Measurements from ENCODE around the gene RBM33.

Gene RBM33

DNA sequence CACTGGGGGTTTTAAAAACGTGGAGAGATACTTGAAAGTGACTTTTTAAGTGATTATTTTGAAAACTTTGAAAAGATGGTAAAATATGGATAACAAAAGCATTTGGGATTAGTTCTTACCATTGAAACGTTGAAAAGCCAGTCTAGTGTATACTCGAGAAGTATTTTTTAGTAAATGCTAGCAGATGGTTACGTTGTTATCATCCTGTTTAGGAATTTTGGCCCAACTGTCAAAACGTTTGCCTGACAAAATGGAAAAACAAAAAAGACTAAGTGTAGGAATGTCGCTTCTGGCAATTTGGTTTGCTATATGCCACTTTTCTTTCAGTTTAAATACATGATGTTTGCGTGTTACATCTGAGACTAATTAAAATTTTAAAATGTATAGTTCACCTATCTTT is 1.2 kb downstream of the RBM33 start:
- peak overlapping the region; percentile 99 for H3K4me3 Mint-ChIP-seq
- H3K36me3 Mint-ChIP-seq = peaks cover 41% of the 10 kb centered on the region
- H3K27me3 Mint-ChIP-seq = no peaks in the 10 kb centered on the region
- H3K4me1 Mint-ChIP-seq = peaks cover 57% of the 10 kb centered on the region
- peaks cover 5% of the 10 kb centered on the region for H3K9me3 Mint-ChIP-seq
- H3K27ac Mint-ChIP-seq = peak overlapping the region; percentile 99

- Mint-ChIP-seq H3K27me3 (no peaks in the 10 kb centered on the region), H3K4me1 (peaks cover 67% of the 10 kb centered on the region), H3K36me3 (peaks cover 36% of the 10 kb centered on the region), H3K27ac (peak overlapping the region; percentile 0), H3K4me3 (peak overlapping the region; percentile 99), H3K9me3 (peaks cover 5% of the 10 kb centered on the region)
Observed at GRCh38 chr7:155646669-155647068, 2.2 kb downstream of the RBM33 start.

GRCh38 chr7:155647302-155647701 is 2.8 kb downstream of the RBM33 start:
- H3K4me1 Mint-ChIP-seq = peaks cover 74% of the 10 kb centered on the region
- no peaks in the 10 kb centered on the region for H3K27me3 Mint-ChIP-seq
- no peak overlapping the region for H3K27ac Mint-ChIP-seq
- peaks cover 5% of the 10 kb centered on the region for H3K9me3 Mint-ChIP-seq
- H3K4me3 Mint-ChIP-seq = no peak overlapping the region
- H3K36me3 Mint-ChIP-seq = peaks cover 34% of the 10 kb centered on the region

GRCh38 chr7:155647734-155648133 is 3.3 kb downstream of the RBM33 start:
- H3K27ac Mint-ChIP-seq = no peak overlapping the region
- no peaks in the 10 kb centered on the region for H3K27me3 Mint-ChIP-seq
- H3K4me3 Mint-ChIP-seq = no peak overlapping the region
- peaks cover 78% of the 10 kb centered on the region for H3K4me1 Mint-ChIP-seq
- peaks cover 34% of the 10 kb centered on the region for H3K36me3 Mint-ChIP-seq
- peaks cover 5% of the 10 kb centered on the region for H3K9me3 Mint-ChIP-seq

DNA sequence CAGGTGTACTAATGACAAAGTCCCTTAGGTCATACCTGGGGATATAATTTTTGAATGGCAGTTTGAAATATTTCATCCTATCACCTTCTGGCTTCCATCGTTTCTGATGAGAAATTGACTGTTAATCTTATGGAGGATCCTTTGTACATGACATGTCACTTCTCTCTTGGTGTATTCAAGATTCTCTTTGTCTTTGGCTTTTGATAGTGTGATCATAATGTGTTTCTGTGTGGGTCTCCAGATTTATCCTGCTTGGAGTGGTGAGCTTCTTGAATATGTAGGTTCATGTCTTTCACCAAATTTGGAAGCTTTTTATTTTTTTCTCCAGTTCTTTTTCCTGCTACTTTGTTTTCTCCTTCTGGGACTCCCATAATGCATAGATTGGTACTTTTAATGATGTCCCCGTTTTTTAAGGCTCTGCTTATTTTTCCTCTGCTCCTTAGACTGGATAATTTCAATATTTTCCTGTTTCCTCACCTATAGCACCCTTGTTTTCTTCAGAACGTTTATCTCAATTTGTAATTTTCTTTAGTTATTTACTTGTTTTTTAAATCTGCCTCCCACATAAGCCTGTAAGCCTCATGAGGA is 4.4 kb downstream of the RBM33 start:
- Mint-ChIP-seq H3K4me3 (peak overlapping the region; percentile 30), H3K9me3 (peaks cover 5% of the 10 kb centered on the region), H3K36me3 (peaks cover 29% of the 10 kb centered on the region), H3K27ac (no peak overlapping the region), H3K27me3 (no peaks in the 10 kb centered on the region), H3K4me1 (peaks cover 81% of the 10 kb centered on the region)

DNA sequence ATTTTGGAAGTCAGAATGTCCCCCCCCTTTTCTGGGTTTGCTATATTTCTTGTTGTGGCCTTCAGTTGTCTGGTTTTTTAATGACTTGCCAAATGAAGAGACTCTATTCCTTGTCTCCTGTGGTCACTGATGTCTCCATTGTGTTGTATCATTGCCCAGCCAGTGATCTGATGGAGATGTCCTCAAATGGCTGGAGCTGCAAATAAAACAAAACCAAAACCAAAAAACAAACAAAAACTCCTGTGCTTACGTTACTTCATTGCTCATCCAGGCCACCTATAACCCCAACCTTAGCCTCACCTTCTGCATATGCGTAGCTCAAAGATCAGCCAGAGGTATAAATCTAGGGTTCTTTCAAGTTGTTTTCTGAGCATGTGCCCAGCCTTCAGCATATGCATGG is 5.1 kb downstream of the RBM33 start:
- H3K27me3 Mint-ChIP-seq = no peaks in the 10 kb centered on the region
- H3K36me3 Mint-ChIP-seq = peaks cover 28% of the 10 kb centered on the region
- no peak overlapping the region for H3K27ac Mint-ChIP-seq
- H3K4me1 Mint-ChIP-seq = peaks cover 89% of the 10 kb centered on the region
- peaks cover 5% of the 10 kb centered on the region for H3K9me3 Mint-ChIP-seq
- peak overlapping the region; percentile 48 for H3K4me3 Mint-ChIP-seq

GRCh38 chr7:155652156-155653114 is 8.0 kb downstream of the RBM33 start:
- no peak overlapping the region for H3K4me3 Mint-ChIP-seq
- no peak overlapping the region for H3K27ac Mint-ChIP-seq
- H3K9me3 Mint-ChIP-seq = peaks cover 5% of the 10 kb centered on the region
- peaks cover 26% of the 10 kb centered on the region for H3K36me3 Mint-ChIP-seq
- H3K4me1 Mint-ChIP-seq = peaks cover 95% of the 10 kb centered on the region
- H3K27me3 Mint-ChIP-seq = no peaks in the 10 kb centered on the region

DNA sequence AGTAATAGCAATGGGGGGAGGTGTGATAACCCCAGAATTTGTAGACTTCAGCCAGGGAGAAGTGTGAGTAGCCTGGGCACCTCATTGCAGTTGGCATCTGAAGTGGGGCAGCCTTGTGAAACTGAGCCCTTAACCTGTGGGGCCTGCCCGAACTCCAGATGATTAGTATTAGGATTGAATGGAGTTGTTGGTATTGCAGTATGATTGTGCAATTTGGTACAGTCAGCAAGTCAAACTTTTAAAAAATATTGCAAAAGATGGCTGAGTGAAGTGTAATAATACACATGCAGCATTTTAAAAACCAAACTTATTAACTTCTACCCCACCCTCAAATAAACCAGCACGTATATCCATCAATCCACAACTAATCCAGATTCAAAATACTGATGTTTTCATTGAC is 9.3 kb downstream of the RBM33 start:
- H3K27me3 Mint-ChIP-seq = no peaks in the 10 kb centered on the region
- H3K4me3 Mint-ChIP-seq = peak overlapping the region; percentile 54
- peaks cover 5% of the 10 kb centered on the region for H3K9me3 Mint-ChIP-seq
- H3K36me3 Mint-ChIP-seq = peaks cover 18% of the 10 kb centered on the region
- peak overlapping the region; percentile 12 for H3K27ac Mint-ChIP-seq
- peaks cover 91% of the 10 kb centered on the region for H3K4me1 Mint-ChIP-seq

DNA sequence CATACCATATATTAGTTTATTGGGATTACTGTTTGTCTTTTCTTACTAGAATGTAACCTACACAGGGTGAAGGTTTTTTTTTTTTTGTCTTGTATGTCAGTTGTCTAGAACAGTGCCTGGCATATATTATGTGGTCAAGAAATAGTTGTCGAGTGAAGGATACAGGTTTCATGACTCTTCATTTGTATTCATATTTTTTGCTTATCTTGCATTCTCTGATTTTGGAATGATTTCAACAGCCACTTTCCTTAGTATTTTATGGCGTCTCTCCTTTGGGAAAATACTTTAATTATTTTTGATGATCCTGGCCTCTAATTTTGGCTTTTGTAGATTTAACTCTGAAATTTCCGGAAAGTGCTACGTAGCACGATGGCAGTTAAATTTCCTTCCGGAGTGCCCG is 12.4 kb downstream of the RBM33 start:
- Mint-ChIP-seq H3K27ac (no peak overlapping the region), H3K36me3 (peaks cover 14% of the 10 kb centered on the region), H3K9me3 (no peaks in the 10 kb centered on the region), H3K4me3 (no peak overlapping the region), H3K27me3 (no peaks in the 10 kb centered on the region), H3K4me1 (peaks cover 91% of the 10 kb centered on the region)

DNA sequence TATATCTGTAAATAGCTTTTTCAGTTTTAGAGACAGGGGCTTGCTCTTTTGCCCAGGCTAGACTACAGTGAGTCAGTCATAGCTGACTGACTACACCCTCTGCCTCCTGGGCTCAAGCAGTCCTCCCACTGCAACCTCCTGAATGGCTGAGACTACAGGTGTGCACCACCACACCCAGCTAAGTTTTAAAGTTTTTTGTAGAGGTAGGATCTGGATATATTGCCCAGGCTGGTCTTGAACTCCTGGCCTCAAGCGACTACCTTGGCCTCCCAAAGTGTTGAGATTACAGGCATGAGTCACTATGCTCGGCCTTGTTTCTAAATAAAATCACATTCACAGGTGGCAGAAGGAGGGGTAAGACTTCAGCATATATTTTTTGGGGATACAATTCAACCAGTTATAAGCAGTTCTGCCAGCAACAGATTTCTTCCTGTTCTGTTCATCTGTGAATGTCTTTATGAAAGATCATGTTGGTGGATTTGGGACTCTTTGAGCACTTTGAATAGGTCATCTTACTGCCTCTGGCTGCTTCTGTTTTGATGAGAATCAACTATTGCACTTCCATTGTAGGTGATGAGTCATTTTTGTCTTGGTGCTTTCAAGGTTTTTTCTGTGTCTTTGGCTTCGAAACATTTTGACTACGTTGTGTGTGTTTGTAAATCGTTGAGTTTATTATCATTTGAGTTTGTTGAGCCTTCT is 15.7 kb downstream of the RBM33 start:
- H3K4me3 Mint-ChIP-seq = no peak overlapping the region
- no peaks in the 10 kb centered on the region for H3K27me3 Mint-ChIP-seq
- H3K9me3 Mint-ChIP-seq = no peaks in the 10 kb centered on the region
- peaks cover 88% of the 10 kb centered on the region for H3K4me1 Mint-ChIP-seq
- H3K27ac Mint-ChIP-seq = peak overlapping the region; percentile 35
- peaks cover 12% of the 10 kb centered on the region for H3K36me3 Mint-ChIP-seq

GRCh38 chr7:155660758-155661093 is 16.3 kb downstream of the RBM33 start:
- no peaks in the 10 kb centered on the region for H3K9me3 Mint-ChIP-seq
- peaks cover 16% of the 10 kb centered on the region for H3K36me3 Mint-ChIP-seq
- H3K27me3 Mint-ChIP-seq = no peaks in the 10 kb centered on the region
- no peak overlapping the region for H3K4me3 Mint-ChIP-seq
- peak overlapping the region; percentile 44 for H3K27ac Mint-ChIP-seq
- peaks cover 88% of the 10 kb centered on the region for H3K4me1 Mint-ChIP-seq

GRCh38 chr7:155662343-155663043 is 18.0 kb downstream of the RBM33 start:
- Mint-ChIP-seq H3K9me3 (no peaks in the 10 kb centered on the region), H3K4me1 (peaks cover 88% of the 10 kb centered on the region), H3K27me3 (no peaks in the 10 kb centered on the region), H3K4me3 (no peak overlapping the region), H3K27ac (peak overlapping the region; percentile 47), H3K36me3 (peaks cover 17% of the 10 kb centered on the region)

GRCh38 chr7:155663937-155664336 is 19.5 kb downstream of the RBM33 start:
- peak overlapping the region; percentile 8 for H3K27ac Mint-ChIP-seq

GRCh38 chr7:155665079-155665956 is 20.9 kb downstream of the RBM33 start:
- Mint-ChIP-seq H3K27ac (peak overlapping the region; percentile 87), H3K4me1 (peaks cover 88% of the 10 kb centered on the region), H3K4me3 (peak overlapping the region; percentile 20), H3K27me3 (no peaks in the 10 kb centered on the region), H3K36me3 (peaks cover 13% of the 10 kb centered on the region), H3K9me3 (no peaks in the 10 kb centered on the region)

More at GRCh38 chr7:155663937-155664336, 19.5 kb downstream of the RBM33 start:
- H3K36me3 Mint-ChIP-seq = peaks cover 19% of the 10 kb centered on the region
- no peaks in the 10 kb centered on the region for H3K9me3 Mint-ChIP-seq
- peaks cover 90% of the 10 kb centered on the region for H3K4me1 Mint-ChIP-seq
- no peaks in the 10 kb centered on the region for H3K27me3 Mint-ChIP-seq
- no peak overlapping the region for H3K4me3 Mint-ChIP-seq

- no peaks in the 10 kb centered on the region for H3K27me3 Mint-ChIP-seq
- H3K4me3 Mint-ChIP-seq = peak overlapping the region; percentile 20
- H3K36me3 Mint-ChIP-seq = peaks cover 9% of the 10 kb centered on the region
- H3K27ac Mint-ChIP-seq = peak overlapping the region; percentile 87
- no peaks in the 10 kb centered on the region for H3K9me3 Mint-ChIP-seq
- peaks cover 88% of the 10 kb centered on the region for H3K4me1 Mint-ChIP-seq
Observed at GRCh38 chr7:155665957-155666287, 21.5 kb downstream of the RBM33 start.

All from activated naive CD4-positive, alpha-beta T cell treated with anti-CD3 and anti-CD28 coated beads, Interleukin-2, amount 50 U/mL, for 24 hours (primary cell).